ENCODE measurements around the gene CD160.
"Not testable (repeated sequence)": the region's sequence is repeated elsewhere in the genome, so short reads cannot be mapped to it uniquely, and the experiment has no call there.

Gene CD160

DNA sequence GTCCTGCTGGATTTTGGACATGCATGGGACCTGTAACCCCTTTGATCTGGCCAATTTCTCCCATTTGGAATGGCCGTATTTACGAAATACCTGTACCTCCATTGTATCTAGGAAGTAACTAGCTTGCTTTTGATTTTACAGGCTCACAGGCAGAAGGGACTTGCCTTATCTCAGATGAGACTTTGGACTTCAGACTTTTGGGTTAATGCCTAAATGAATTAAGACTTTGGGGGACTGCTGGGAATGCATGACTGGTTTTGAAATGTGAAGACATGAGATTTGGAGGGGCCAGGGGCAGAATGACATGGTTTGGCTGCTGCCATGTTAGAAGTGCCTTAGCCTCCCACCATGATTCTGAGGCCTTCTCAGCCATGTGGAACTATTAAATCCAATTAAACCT lies 42.7 kb downstream of the CD160 start:
- H3K14ac ChIP-seq (ENCODE audit: low read length): not testable (repeated sequence)

DNA sequence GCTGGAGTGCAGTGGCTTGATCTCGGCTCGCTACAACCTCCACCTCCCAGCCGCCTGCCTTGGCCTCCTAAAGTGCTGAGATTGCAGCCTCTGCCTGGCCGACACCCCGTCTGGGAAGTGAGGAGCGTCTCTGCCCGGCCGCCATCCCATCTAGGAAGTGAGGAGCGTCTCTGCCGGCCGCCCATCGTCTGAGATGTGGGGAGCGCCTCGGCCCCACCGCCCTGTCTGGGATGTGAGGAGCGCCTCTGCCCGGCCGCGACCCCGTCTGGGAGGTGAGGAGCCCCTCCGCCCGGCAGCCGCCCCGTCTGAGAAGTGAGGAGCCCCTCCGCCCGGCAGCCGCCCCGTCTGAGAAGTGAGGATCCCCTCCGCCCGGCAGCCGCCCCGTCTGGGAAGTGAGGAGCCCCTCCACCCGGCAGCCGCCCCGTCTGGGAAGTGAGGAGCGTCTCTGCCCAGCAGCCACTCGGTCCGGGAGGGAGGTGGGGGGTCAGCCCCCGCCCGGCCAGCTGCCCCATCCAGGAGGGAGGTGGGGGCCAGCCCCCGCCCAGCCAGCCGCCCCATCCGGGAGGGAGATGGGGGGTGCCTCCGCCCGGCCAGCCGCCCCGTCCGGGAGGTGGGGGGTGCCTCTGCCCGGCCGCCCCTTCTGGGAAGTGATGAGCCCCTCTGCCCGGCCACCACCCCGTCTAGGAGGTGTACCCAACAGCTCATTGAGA lies 45.1 kb downstream of the CD160 start:
- DNase-seq (ENCODE audit: low spot score); H3K9ac ChIP-seq (ENCODE audit: low read depth, low read length, poor library complexity); H3K79me1 ChIP-seq (ENCODE audit: low read depth, low read length); H3K4ac ChIP-seq (ENCODE audit: low read length); H2BK12ac ChIP-seq (ENCODE audit: low read length); H2BK5ac ChIP-seq (ENCODE audit: low read length); H3K27me3 ChIP-seq (ENCODE audit: control insufficient read depth in 3 of 3, insufficient read depth in 3 of 3, low read depth in 1 of 3, low read length in 3 of 3); H3K23ac ChIP-seq (ENCODE audit: low read depth, low read length, poor library complexity); H2BK120ac ChIP-seq (ENCODE audit: low read depth, low read length); H3K4me3 ChIP-seq (ENCODE audit: low read length in 2 of 2); H3K14ac ChIP-seq (ENCODE audit: low read length); H3K18ac ChIP-seq (ENCODE audit: low read length); H3K27ac ChIP-seq (replicated peaks; ENCODE audit: low read length); H2BK15ac ChIP-seq (ENCODE audit: low read length); H2AFZ ChIP-seq (ENCODE audit: low read length); H2AK5ac ChIP-seq (ENCODE audit: low read depth, low read length); H3K4me1 ChIP-seq (ENCODE audit: control insufficient read depth in 2 of 2, insufficient read depth in 1 of 2, low read depth in 1 of 2, low read length in 2 of 2); H3K4me2 ChIP-seq (ENCODE audit: insufficient read depth, low read length, poor library complexity, severe bottlenecking); H4K8ac ChIP-seq (ENCODE audit: low read depth, low read length); H4K91ac ChIP-seq (ENCODE audit: low read depth, low read length, poor library complexity): not testable (repeated sequence)
- H3K36me3 ChIP-seq (replicated peaks in 1 of 2; ENCODE audit: control insufficient read depth in 2 of 2, insufficient read depth in 2 of 2, low read length in 2 of 2): peaks cover 4 to 46% of the 10 kb centered on the region in 2 donors
- WGBS, 2 donors (ENCODE audit: extremely low coverage in 2 of 2, insufficient read length in 2 of 2, insufficient replicate concordance in 1 of 2): no CpG with 5 or more reads among the region's 52 CpGs
- H3K9me3 ChIP-seq (replicated peaks in 1 of 2; ENCODE audit: control insufficient read depth in 2 of 2, insufficient read depth in 1 of 2, low read depth in 1 of 2, low read length in 2 of 2): peaks cover 4 to 30% of the 10 kb centered on the region in 2 donors

More for the DNA sequence above, 42.7 kb downstream of the CD160 start:
- not testable (repeated sequence) for H2BK12ac ChIP-seq (ENCODE audit: low read length); H3K23ac ChIP-seq (ENCODE audit: low read depth, low read length, poor library complexity); H3K27ac ChIP-seq (replicated peaks; ENCODE audit: low read length); H3K9ac ChIP-seq (ENCODE audit: low read depth, low read length, poor library complexity); H2BK120ac ChIP-seq (ENCODE audit: low read depth, low read length); H3K79me1 ChIP-seq (ENCODE audit: low read depth, low read length); H2AFZ ChIP-seq (ENCODE audit: low read length); H4K91ac ChIP-seq (ENCODE audit: low read depth, low read length, poor library complexity); H3K4me3 ChIP-seq (ENCODE audit: low read length in 2 of 2); H3K4me1 ChIP-seq (ENCODE audit: control insufficient read depth in 2 of 2, insufficient read depth in 1 of 2, low read depth in 1 of 2, low read length in 2 of 2); H3K4ac ChIP-seq (ENCODE audit: low read length); DNase-seq (ENCODE audit: low spot score); H3K4me2 ChIP-seq (ENCODE audit: insufficient read depth, low read length, poor library complexity, severe bottlenecking); H2AK5ac ChIP-seq (ENCODE audit: low read depth, low read length); H2BK5ac ChIP-seq (ENCODE audit: low read length); H2BK15ac ChIP-seq (ENCODE audit: low read length); H3K18ac ChIP-seq (ENCODE audit: low read length); H4K8ac ChIP-seq (ENCODE audit: low read depth, low read length); H3K27me3 ChIP-seq (ENCODE audit: control insufficient read depth in 3 of 3, insufficient read depth in 3 of 3, low read depth in 1 of 3, low read length in 3 of 3)
- Histone ChIP-seq H3K36me3 (replicated peaks in 1 of 2; ENCODE audit: control insufficient read depth in 2 of 2, insufficient read depth in 2 of 2, low read length in 2 of 2) (peaks cover 4 to 53% of the 10 kb centered on the region in 2 donors), H3K9me3 (replicated peaks in 1 of 2; ENCODE audit: control insufficient read depth in 2 of 2, insufficient read depth in 1 of 2, low read depth in 1 of 2, low read length in 2 of 2) (peaks cover 4 to 25% of the 10 kb centered on the region in 2 donors)
- WGBS, 2 donors (ENCODE audit: extremely low coverage in 2 of 2, insufficient read length in 2 of 2, insufficient replicate concordance in 1 of 2): no CpG with 5 or more reads among the region's 2 CpGs

DNA sequence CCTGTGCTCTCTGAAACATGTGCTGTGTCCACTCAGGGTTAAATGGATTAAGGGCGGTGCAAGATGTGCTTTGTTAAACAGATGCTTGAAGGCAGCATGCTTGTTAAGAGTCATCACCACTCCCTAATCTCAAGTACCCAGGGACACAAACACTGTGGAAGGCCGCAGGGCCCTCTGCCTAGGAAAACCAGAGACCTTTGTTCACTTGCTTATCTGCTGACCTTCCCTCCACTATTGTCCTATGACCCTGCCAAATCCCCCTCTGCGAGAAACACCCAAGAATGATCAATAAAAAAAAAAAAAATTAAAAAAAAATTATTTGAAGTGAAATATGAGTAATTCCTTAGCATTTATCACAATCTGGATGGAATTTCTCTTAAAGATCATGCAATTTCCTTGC lies 45.8 kb downstream of the CD160 start:
- not testable (repeated sequence) for H2AK5ac ChIP-seq (ENCODE audit: low read depth, low read length); H3K4me1 ChIP-seq (ENCODE audit: control insufficient read depth in 2 of 2, insufficient read depth in 1 of 2, low read depth in 1 of 2, low read length in 2 of 2); H3K27me3 ChIP-seq (ENCODE audit: control insufficient read depth in 3 of 3, insufficient read depth in 3 of 3, low read depth in 1 of 3, low read length in 3 of 3); H2AFZ ChIP-seq (ENCODE audit: low read length); H3K18ac ChIP-seq (ENCODE audit: low read length); H3K23ac ChIP-seq (ENCODE audit: low read depth, low read length, poor library complexity); H3K9ac ChIP-seq (ENCODE audit: low read depth, low read length, poor library complexity); H2BK12ac ChIP-seq (ENCODE audit: low read length); H2BK120ac ChIP-seq (ENCODE audit: low read depth, low read length); H3K14ac ChIP-seq (ENCODE audit: low read length); H3K4me2 ChIP-seq (ENCODE audit: insufficient read depth, low read length, poor library complexity, severe bottlenecking); H4K8ac ChIP-seq (ENCODE audit: low read depth, low read length); H3K79me1 ChIP-seq (ENCODE audit: low read depth, low read length); H3K4ac ChIP-seq (ENCODE audit: low read length); H3K27ac ChIP-seq (replicated peaks; ENCODE audit: low read length); H2BK15ac ChIP-seq (ENCODE audit: low read length); DNase-seq (ENCODE audit: low spot score); H2BK5ac ChIP-seq (ENCODE audit: low read length); H3K4me3 ChIP-seq (ENCODE audit: low read length in 2 of 2); H4K91ac ChIP-seq (ENCODE audit: low read depth, low read length, poor library complexity)
- no CpG with 5 or more reads among the region's 3 CpGs for WGBS, 2 donors (ENCODE audit: extremely low coverage in 2 of 2, insufficient read length in 2 of 2, insufficient replicate concordance in 1 of 2)
- H3K9me3 ChIP-seq (replicated peaks in 1 of 2; ENCODE audit: control insufficient read depth in 2 of 2, insufficient read depth in 1 of 2, low read depth in 1 of 2, low read length in 2 of 2): peaks cover 4 to 30% of the 10 kb centered on the region in 2 donors
- peaks cover 4 to 46% of the 10 kb centered on the region in 2 donors for H3K36me3 ChIP-seq (replicated peaks in 1 of 2; ENCODE audit: control insufficient read depth in 2 of 2, insufficient read depth in 2 of 2, low read length in 2 of 2)

DNA sequence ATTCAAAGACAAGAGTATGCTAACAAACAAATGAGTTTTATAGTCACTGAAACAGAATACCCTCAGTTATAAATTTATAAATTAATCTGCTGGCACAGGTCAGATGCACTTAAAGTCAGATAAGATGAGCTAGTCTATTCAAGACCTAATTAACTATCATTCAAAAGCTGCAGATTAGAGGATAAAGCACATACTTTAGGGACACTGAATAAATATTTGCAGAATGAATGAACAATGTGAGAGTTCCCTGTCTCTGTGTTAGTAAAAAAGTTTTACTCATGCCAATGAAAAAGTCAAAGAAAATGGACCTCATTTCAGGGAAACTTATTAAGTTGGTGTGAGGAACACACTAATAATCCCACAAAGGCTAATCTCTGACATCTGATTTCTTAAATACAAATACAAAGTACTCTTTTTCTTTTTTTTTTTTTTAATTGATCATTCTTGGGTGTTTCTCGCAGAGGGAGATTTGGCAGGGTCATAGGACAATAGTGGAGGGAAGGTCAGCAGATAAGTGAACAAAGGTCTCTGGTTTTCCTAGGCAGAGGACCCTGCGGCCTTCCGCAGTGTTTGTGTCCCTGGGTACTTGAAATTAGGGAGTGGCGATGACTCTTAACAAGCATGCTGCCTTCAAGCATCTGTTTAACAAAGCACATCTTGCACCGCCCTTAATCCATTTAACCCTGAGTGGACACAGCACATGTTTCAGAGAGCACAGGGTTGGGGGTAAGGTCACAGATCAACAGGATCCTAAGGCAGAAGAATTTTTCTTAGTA lies 46.5 kb downstream of the CD160 start:
- not testable (repeated sequence) for H3K9ac ChIP-seq (ENCODE audit: low read depth, low read length, poor library complexity); H2AFZ ChIP-seq (ENCODE audit: low read length); DNase-seq (ENCODE audit: low spot score); H3K4me1 ChIP-seq (ENCODE audit: control insufficient read depth in 2 of 2, insufficient read depth in 1 of 2, low read depth in 1 of 2, low read length in 2 of 2); H3K4ac ChIP-seq (ENCODE audit: low read length); H2AK5ac ChIP-seq (ENCODE audit: low read depth, low read length); H3K79me1 ChIP-seq (ENCODE audit: low read depth, low read length); H2BK5ac ChIP-seq (ENCODE audit: low read length); H3K4me3 ChIP-seq (ENCODE audit: low read length in 2 of 2); H2BK120ac ChIP-seq (ENCODE audit: low read depth, low read length); H2BK12ac ChIP-seq (ENCODE audit: low read length); H3K27me3 ChIP-seq (ENCODE audit: control insufficient read depth in 3 of 3, insufficient read depth in 3 of 3, low read depth in 1 of 3, low read length in 3 of 3); H4K8ac ChIP-seq (ENCODE audit: low read depth, low read length); H3K4me2 ChIP-seq (ENCODE audit: insufficient read depth, low read length, poor library complexity, severe bottlenecking); H3K23ac ChIP-seq (ENCODE audit: low read depth, low read length, poor library complexity); H2BK15ac ChIP-seq (ENCODE audit: low read length); H4K91ac ChIP-seq (ENCODE audit: low read depth, low read length, poor library complexity); H3K14ac ChIP-seq (ENCODE audit: low read length); H3K27ac ChIP-seq (replicated peaks; ENCODE audit: low read length); H3K18ac ChIP-seq (ENCODE audit: low read length)
- Histone ChIP-seq H3K9me3 (replicated peaks in 1 of 2; ENCODE audit: control insufficient read depth in 2 of 2, insufficient read depth in 1 of 2, low read depth in 1 of 2, low read length in 2 of 2) (peaks cover 4 to 27% of the 10 kb centered on the region in 2 donors), H3K36me3 (replicated peaks in 1 of 2; ENCODE audit: control insufficient read depth in 2 of 2, insufficient read depth in 2 of 2, low read length in 2 of 2) (peaks cover 4 to 49% of the 10 kb centered on the region in 2 donors)
- WGBS, 2 donors (ENCODE audit: extremely low coverage in 2 of 2, insufficient read length in 2 of 2, insufficient replicate concordance in 1 of 2): no CpG with 5 or more reads among the region's 5 CpGs
